Uterus (tissue), 4 donors: Measurements from ENCODE around the gene COPB2. TPM values are rescaled to one million over a fixed set of nuclear protein-coding genes. Genes with fewer than 3 reads are reported as not detected.

Source experiments
- DNase-seq, 2 donors: peaks; one replicate each; pipeline ENCODE4 v3.0.0-alpha.2; 2019 to 2020
- H3K27ac ChIP-seq, 2 donors: fragments of 200-600 bp; sonication (generic); 1 replicate in 1 of 2; 2 replicates in 1 of 2; pipeline ENCODE4 v1.5.1; 2016 to 2018
- H3K27me3 ChIP-seq, 2 donors: fragments of 200-600 bp; sonication (generic); one replicate each; pipeline ENCODE4 v1.5.1; 2018 to 2019; ENCODE audit warnings: control low read depth in 1 of 2
- H3K36me3 ChIP-seq, 2 donors: fragments of 200-600 bp; sonication (generic); one replicate each; pipeline ENCODE4 v1.5.1; 2019; ENCODE audit warnings: control low read depth in 1 of 2
- H3K4me1 ChIP-seq, 2 donors: fragments of 200-600 bp; sonication (generic); one replicate each; pipeline ENCODE4 v1.5.1; 2018 to 2019; ENCODE audit warnings: control low read depth in 1 of 2
- H3K4me3 ChIP-seq, 2 donors: fragments of 200-600 bp; sonication (generic); 1 replicate in 1 of 2; 2 replicates in 1 of 2; pipeline ENCODE4 v1.5.1; 2018 to 2019; ENCODE audit warnings: mild to moderate bottlenecking in 1 of 2
- H3K9me3 ChIP-seq, 2 donors: fragments of 200-600 bp; sonication (generic); one replicate each; pipeline ENCODE4 v1.5.1; 2019; ENCODE audit warnings: control low read depth in 1 of 2
- POLR2A ChIP-seq, 2 donors: fragments of 450-650 bp; IDR thresholded peaks; one replicate each; pipeline ENCODE4 v1.6.1; 2016; ENCODE audit warnings: antibody characterized with exemption in 2 of 2, mild to moderate bottlenecking in 1 of 2, moderate library complexity in 1 of 2
- intact Hi-C: fragments of 100-400 bp; cut with DNase I; formaldehyde crosslinking; loops from one replicate; pipeline ENCODE4 v1.15.1; 2023; ENCODE audit warnings: low total_unique reads
- total RNA-seq, 4 donors: library from RNA; depleted of rRNA in 3 of 4; stranded (reverse); fragments of >200 nt in 3 of 4; gene quantifications; one replicate each; pipeline versions ENCODE4 v1.1.0 to v1.2.4, GENCODE V29; 2014 to 2023
- TF ChIP-seq, protein P1 (sequence below), 4 experiments: fragments of 200-600 bp in 2 of 4; fragments of 450-650 bp in 2 of 4; sonication (generic) in 2 of 4; IDR thresholded peaks; one replicate each; pipeline ENCODE4 v1.5.1; 2016 to 2019; ENCODE audit warnings: antibody characterized with exemption in 4 of 4, mild to moderate bottlenecking in 2 of 4, moderate library complexity in 1 of 4
- donor health status: DM: yes; HTN: yes; CAD: no.

The COPB2 gene
- total RNA-seq, 4 donors from 2014 or later = 50.3 to 204 (median 86.5) TPM

DNA sequence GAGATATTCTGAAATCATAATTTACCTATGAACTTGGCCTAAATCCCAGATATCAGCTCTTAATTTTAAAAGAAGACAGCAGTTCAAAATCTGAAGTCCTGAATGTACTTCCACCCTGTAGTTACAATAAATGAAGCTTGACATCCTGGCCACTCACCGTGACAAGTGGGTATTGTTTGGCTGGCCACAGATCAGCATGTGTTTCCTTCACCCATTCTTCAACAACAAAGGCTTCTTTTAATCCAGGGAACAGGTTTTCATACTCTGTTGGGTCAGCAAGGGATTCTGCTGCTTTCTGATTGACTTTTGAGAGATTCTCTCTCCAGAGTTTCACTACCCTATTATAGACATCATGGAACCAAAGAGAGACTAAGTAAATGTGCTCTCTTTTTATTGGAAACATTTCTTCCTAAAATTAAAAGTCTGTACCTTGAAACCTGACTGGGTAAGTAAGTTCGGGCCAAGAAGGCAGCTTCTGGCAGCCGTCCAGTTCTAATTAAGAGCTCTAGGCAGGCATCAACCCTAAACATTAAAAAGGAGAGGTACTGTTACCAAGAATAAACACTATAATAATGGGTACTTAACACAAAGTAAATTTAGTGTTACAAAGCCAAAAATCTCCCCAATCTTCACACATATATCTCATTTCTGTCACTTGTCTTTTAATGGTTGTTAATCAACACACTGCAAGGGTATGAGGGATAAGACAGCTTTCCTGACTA is 30.4 kb downstream of the COPB2 start:
- no peaks in the 10 kb centered on the region for H3K36me3 ChIP-seq
- intact Hi-C loops = no loop called here

DNA sequence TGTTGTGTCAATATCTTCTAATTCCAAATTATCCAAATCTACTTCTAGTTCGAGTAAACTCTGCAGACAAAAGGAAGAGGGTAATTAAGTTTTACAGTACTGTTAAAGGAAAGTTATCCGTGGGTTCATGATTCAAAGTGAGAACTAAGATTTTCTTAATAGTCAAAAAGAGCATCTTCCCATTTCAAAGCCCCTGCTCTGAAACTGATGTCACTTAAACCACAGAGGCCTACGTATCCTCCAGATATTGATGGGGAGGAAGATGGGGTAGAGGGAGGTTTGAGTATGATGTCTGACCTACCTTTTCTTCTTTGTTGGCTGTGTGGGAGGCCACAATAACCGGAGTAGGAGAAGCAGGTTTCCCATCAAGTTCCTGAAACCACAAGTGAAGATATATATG is 31.5 kb downstream of the COPB2 start:
- TF ChIP-seq POLR2A (IDR thresholded peaks at IDR 0.05) = no peak
- TF ChIP-seq, protein P1, sequence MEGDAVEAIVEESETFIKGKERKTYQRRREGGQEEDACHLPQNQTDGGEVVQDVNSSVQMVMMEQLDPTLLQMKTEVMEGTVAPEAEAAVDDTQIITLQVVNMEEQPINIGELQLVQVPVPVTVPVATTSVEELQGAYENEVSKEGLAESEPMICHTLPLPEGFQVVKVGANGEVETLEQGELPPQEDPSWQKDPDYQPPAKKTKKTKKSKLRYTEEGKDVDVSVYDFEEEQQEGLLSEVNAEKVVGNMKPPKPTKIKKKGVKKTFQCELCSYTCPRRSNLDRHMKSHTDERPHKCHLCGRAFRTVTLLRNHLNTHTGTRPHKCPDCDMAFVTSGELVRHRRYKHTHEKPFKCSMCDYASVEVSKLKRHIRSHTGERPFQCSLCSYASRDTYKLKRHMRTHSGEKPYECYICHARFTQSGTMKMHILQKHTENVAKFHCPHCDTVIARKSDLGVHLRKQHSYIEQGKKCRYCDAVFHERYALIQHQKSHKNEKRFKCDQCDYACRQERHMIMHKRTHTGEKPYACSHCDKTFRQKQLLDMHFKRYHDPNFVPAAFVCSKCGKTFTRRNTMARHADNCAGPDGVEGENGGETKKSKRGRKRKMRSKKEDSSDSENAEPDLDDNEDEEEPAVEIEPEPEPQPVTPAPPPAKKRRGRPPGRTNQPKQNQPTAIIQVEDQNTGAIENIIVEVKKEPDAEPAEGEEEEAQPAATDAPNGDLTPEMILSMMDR (IDR thresholded peaks at IDR 0.05) = no peak
- Histone ChIP-seq H3K4me1 (no peaks in the 10 kb centered on the region), H3K27ac (no peak overlapping the region), H3K27me3 (no peaks in the 10 kb centered on the region), H3K36me3 (no peaks in the 10 kb centered on the region), H3K4me3 (no peak overlapping the region), H3K9me3 (no peaks in the 10 kb centered on the region)
- DNase-seq = no peak
- intact Hi-C loops = no loop called here

More for the DNA sequence above, 30.4 kb downstream of the COPB2 start:
- Histone ChIP-seq H3K27me3 (no peaks in the 10 kb centered on the region), H3K4me3 (no peak overlapping the region), H3K27ac (no peak overlapping the region), H3K4me1 (no peaks in the 10 kb centered on the region), H3K9me3 (no peaks in the 10 kb centered on the region)
- no peak for DNase-seq
- TF ChIP-seq, protein P1 (IDR thresholded peaks at IDR 0.05) = no peak
- TF ChIP-seq POLR2A (IDR thresholded peaks at IDR 0.05) = no peak

DNA sequence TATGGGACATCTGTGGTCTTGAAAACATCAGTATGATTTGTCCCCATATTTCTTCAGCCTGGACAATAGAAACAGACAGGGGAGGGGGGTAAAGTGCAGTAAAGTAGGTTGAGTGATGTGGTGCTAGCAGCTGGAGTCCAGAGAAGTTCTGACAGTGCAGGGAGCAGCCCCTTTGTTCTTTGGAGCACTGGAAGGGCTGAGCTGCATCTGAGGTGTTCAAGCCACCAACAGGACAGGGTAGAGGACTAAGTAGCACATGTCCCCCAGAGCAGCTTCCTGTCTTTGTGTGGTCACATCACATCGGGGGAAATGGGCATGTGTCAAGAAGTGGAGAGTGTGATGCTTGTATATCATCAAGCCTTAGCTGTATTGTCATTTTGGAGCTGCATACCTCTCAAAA is 33.6 kb downstream of the COPB2 start:
- Histone ChIP-seq H3K36me3 (no peaks in the 10 kb centered on the region), H3K4me1 (no peaks in the 10 kb centered on the region), H3K4me3 (no peak overlapping the region), H3K9me3 (no peaks in the 10 kb centered on the region), H3K27ac (no peak overlapping the region), H3K27me3 (no peaks in the 10 kb centered on the region)
- no peak for DNase-seq
- intact Hi-C loops = no loop called here
- no peak for TF ChIP-seq POLR2A (IDR thresholded peaks at IDR 0.05)
- TF ChIP-seq, protein P1 (IDR thresholded peaks at IDR 0.05) = no peak

DNA sequence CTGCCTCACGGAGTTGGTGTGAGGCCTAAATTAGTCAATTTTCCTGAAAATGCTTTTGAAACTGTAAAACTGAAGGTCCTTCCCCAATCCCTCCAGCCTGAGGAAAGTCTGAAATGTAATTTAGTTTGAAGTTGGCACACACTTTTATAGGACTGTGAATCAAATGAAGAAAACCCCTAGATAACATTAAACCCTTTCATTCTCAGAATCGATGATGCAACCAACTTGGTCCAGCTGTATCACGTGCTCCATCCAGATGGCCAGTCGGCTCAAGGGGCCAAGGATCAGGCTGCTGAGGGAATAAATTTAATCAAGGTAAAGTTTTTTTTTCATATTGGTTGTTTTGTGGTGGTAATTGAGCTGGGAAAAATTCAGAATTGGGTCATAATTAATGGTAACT is 34.0 kb downstream of the COPB2 start:
- H3K9me3 ChIP-seq = no peaks in the 10 kb centered on the region
- no peak overlapping the region for H3K4me3 ChIP-seq
- no peak overlapping the region for H3K27ac ChIP-seq
- TF ChIP-seq, protein P1 (IDR thresholded peaks at IDR 0.05) = no peak
- no peak for TF ChIP-seq POLR2A (IDR thresholded peaks at IDR 0.05)
- no peaks in the 10 kb centered on the region for H3K4me1 ChIP-seq
- DNase-seq = peak; percentile 42 to 45
- no peaks in the 10 kb centered on the region for H3K36me3 ChIP-seq
- intact Hi-C loops = no loop called here
- H3K27me3 ChIP-seq = no peaks in the 10 kb centered on the region

DNA sequence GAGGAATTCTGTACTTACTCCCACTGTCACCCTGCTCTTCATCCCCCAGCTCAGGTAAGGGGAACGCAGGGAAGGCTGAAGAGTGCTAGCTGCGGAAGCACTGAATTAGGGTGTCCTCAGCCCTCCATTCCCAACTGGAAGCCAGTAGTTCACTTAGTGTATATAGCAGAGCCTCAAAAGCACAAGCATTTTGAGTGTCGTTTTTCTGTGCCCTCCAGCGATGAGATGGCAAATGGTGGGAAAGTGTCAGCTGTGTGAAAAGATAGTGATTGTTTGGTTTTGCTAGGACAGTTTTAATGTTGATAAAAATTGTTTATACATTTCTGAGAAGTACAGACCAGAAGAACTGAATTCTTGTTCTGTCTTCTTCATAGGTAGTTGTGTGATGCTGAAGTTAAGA is 34.8 kb downstream of the COPB2 start:
- no peak for TF ChIP-seq POLR2A (IDR thresholded peaks at IDR 0.05)
- TF ChIP-seq, protein P1 (IDR thresholded peaks at IDR 0.05) = no peak
- Histone ChIP-seq H3K4me1 (no peaks in the 10 kb centered on the region), H3K27ac (no peak overlapping the region), H3K4me3 (no peak overlapping the region), H3K36me3 (no peaks in the 10 kb centered on the region), H3K9me3 (no peaks in the 10 kb centered on the region), H3K27me3 (no peaks in the 10 kb centered on the region)
- no peak for DNase-seq
- intact Hi-C loops = no loop called here
